Activated CD4-positive, alpha-beta T cell treated with anti-CD3 and anti-CD28 coated beads, Interleukin-2, amount 50 U/mL, for 4 hours (primary cell): ENCODE data around the gene MPP3.
"Not testable (repeated sequence)": the region's sequence is repeated elsewhere in the genome, so short reads cannot be mapped to it uniquely, and the experiment has no call there.

ENCODE experiments used
- DNase-seq, 2 experiments: peaks; one replicate each; pipeline ENCODE4 v3.0.0-alpha.2; 2020

MPP3 gene, protein sequence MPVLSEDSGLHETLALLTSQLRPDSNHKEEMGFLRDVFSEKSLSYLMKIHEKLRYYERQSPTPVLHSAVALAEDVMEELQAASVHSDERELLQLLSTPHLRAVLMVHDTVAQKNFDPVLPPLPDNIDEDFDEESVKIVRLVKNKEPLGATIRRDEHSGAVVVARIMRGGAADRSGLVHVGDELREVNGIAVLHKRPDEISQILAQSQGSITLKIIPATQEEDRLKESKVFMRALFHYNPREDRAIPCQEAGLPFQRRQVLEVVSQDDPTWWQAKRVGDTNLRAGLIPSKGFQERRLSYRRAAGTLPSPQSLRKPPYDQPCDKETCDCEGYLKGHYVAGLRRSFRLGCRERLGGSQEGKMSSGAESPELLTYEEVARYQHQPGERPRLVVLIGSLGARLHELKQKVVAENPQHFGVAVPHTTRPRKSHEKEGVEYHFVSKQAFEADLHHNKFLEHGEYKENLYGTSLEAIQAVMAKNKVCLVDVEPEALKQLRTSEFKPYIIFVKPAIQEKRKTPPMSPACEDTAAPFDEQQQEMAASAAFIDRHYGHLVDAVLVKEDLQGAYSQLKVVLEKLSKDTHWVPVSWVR

DNA sequence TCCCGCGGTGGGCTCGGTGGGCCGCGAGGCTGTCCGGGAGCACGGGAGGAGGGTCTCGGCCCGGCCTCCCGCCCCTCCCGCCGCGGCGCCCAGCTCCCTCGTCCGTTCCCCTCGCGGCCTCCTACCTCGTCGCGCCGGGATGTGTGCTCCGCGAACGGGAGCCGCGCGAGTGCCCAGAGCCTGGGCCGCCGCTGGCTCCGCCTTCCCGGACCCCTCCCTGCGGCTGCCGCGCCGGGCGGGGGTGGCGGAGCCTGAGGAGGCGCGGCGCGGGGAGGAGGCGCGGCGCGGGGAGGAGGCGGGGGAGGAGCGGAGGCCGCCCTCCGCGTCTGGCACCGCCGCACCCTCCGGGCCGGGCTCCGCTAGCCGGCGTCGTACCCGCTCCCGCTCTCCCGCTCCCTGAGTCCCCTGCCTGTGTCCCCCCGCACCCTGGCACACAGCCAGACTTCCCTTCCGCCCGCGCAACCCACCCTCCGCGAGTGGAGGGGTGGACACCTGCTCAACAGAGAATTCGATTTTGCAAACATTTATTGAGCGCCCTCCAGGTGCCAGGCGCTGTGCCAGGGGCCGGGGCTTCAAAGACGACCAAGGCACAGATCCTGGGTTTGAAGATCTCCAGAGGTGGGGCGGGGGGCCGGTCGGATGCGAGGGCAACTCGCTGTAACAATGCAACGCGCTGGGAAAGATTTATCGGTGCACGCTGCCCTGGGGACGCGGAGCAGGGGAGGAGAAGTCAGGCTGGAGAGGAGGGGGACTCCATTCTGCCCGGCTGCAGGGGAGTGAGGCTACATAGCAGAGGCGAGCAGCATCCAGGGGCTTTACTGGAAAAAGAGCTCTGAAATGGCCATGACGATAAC lies at the start of gene MPP3:
Gene MPP3 (minus strand): TSS at position 171 of the 854 bp plus-strand sequence. CDS start 1,240 bp downstream, outside the sequence.
- peak; percentile 36 to 45 for DNase-seq

DNA sequence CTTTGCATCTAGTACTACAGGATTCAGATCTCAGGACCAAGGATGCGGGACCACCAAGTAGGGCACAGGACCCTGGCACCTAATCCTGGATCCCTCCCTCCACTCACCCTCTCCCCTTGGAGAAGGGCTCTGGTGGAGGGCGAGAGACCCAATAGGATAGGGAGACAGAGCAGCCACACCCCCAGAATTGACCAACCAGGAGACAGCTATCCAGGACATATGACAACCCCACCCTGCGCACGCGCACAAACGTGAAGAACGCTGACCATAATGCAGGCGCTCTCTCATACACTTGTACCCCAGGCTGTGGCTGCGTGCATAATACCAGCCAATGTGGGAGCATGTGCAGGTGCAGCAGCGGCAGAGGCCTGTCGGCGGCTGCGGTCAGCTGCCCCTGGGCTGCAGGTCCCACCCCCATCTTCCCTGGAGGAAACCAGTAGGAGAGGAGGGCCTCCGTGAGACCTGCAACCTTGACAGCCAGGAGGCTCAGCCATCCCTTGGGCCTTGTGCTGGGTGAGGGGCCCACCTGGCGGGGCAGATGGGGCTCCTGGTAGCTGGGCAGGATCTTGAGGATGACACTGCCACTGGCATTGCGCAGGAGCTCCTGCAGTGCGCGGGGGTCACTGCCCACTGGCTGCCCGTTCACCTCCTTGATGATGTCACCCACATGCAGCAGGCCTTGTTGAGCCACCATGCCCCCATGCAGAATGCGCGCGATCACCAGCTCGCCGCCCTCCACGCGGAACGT lies 49.0 kb upstream of the MPP3 start:
- no peak for DNase-seq

DNA sequence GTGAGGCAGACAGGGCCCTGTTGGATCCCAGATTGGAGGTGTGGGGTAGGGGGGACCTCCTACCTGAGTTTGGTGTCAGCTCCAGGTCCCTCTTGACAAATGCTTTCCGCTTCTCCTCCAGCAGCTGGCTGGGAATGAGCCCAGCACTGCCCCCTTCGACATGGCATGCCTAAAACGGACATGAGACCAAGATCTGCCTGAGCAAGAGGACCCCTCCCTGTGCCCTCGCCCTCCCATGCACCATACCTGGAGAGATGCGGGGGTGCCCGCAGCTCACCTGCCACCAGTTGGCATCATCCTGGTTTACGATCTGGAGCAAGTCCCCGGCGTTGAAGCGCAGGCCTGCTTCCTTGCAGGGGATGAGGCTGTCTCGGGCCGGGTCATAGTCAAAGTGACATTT lies 48.2 kb upstream of the MPP3 start:
- no peak for DNase-seq

DNA sequence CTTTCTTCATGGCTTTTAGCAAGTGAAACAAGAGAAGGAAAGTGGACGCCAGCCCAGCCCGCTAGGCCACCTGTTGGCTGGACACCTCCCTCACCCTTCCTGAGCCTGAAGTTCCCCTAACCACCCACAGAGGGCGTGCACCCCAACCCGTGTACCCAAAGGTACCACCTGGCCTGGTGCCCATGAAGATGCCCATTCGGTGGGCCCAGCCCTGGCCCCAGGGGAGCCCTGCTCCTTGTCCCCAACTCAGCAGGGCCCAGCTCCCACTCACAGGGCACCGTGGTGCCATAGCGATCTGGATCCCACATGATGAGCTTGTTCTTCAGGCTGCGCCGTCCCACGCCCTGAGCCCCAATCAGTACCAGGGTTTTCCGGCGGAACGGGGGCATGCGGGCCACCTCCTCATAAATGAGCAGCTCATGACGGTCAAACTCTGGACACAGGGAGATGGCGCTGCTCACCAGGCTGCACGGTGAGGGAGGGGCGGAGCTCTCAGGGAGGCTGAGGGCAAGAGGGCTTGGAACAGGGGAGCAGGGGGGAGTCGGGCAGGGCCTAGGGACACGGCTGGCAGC lies 47.6 kb upstream of the MPP3 start:
- peak; percentile 27 to 32 for DNase-seq

DNA sequence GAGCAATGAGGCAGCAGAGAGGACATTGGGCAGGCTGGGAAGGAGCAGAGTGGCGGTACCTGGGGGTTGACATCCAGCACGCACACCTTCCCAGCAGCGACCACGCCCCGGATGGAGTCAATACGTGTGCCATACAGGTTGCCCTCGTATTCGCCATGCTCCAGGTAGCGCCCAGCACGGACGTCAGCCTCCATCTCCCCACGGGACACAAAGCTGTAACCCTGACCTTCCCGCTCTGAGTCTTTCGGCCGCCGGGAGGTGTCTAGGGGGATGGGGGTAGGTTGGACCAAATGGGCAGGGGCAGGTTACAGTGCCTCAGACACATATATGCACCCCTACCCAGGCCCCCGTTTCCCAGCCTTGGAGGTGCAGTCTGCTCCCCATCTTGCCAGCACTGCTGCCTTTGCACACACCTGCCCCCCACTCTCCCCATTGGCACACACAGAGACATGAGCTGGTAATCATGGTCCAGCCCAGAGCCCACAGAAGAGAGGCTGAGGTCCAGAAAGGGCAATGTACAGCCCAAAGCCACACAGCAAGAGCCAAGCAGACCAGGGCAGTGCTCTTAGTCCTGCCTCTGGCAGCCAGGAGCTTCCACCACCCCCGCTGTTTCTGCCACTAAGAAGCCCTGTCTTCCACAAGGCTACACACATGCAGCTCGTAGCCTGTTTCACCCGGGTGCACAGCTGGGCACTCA lies 46.9 kb upstream of the MPP3 start:
- DNase-seq = no peak

DNA sequence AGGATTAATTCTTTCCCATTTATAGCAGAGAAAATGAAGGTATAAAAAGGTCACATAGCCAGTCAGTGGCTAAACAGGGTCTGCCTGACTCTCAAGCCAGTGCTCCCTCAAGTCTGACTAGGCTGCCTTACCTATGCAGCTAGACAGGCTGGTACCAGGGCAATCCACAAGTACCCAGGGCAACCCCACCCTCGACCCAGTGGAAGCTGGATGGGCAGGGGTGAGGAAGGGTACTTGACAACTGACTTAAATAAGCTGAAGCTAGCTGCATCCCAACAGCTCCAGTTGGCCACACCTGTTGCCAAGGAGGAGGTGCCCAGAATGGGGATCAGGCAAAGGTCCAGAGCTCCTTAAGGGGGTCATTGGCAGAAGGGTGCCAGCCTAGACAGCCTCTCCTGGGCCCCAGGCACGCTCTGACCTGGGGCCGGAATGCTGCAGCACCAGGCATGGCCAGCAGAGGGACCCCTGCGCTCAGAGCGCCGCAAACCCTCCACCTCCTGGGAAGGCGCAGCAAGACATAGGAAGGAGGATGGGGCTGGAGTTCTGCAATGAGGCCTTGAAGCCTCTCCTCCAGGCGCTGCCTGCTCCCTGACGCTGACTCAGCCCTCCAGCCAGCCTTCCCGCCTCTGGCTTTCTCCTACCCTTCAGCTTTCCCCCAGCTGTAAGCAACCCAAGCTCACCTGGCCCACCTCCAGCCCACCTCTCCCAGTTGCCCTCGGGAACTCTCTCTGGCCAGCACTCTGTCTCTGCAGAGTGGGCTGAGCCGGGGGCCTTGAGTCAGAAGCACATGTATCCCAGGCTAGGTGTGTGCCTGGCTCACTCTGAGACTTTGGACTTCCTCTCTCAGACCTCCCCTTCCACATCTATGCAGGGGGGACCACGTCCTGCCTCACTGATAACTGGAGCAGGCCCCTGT lies 45.6 kb upstream of the MPP3 start:
- DNase-seq = peak; percentile 50 to 59

DNA sequence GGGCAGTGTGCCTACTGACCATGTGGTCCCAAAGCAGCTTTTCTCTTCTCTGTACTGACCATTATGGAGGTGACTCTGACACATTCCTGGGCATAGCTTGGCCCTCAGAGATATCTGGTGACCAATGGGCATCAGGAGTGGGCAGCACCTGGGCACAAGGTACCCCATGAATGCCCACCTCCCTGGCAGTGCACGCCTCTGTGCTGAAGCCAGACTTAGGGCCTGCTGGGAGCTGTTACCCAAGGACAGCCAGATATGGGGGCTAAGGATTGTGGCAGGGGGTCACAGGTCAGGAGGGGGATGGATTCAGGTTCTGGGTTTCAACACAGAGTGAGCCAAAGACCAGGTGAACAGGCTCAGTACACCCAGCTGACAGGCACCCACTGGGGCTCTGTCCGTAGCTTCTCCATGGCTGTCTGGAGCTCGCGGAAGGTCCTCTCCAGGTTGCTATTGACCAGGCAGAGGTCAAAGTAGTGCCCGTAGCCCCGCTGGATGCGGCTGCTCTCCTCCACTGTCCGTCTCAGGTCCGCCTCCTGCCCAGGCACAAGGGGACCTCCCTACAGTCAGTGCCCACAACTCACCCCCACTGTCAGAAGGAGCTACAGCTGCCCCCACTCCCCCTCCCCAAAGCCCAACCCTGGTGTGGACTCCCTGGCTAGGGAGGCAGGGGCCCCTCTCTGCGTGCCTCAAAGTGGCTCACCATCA lies 44.7 kb upstream of the MPP3 start:
- no peak for DNase-seq

DNA sequence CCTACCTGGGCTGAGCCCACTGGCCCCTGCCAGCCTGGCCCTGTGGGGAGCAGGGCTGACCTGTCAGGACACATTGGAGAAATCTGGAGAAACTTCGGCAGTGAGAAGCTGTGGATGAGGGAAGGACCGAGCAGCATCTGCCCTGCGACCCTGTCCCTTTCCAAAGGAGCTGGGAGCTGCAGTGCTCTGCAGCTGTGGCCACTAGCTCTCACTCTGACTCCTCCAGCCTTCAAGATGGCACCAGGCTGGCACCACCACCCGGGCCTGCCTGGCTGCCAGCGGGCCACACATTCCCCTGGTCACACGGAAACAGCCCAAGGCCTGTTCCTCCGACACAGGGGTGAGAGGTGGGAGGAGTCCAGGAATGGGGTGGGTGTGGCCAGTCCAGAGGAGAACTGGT lies 44.1 kb upstream of the MPP3 start:
- DNase-seq = no peak

DNA sequence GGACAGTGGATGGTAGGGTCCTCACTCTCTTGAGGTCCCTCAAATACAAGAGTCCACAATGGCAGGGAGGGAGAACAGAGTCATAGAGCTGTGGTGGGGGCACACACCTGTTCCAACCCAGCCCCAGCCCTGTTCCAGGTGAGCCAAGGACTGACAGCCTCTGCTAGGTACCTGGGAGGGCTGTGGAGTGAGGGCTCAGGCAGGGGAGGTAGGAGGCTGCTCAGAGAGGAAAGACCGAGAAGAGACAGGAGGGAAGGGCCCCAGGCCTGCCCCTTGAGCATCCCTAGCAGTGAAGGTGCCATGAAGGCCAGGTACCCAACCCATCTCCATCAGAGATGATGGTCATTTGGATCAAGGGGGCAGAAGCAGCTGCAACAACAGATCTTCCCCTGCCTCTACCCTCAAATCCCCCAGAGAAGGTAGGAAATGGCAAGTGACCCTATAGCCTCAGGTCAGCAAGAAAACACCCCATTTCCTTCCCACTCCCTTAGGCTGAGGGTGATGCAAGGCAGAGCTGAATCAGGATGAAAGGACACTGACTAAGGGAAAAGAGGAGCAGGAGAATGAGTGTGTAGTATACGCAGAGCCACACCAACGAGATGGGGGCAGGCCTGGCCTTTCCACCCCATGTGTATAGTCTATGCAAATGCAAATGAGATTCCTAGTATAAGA lies 42.7 kb upstream of the MPP3 start:
- no peak for DNase-seq

DNA sequence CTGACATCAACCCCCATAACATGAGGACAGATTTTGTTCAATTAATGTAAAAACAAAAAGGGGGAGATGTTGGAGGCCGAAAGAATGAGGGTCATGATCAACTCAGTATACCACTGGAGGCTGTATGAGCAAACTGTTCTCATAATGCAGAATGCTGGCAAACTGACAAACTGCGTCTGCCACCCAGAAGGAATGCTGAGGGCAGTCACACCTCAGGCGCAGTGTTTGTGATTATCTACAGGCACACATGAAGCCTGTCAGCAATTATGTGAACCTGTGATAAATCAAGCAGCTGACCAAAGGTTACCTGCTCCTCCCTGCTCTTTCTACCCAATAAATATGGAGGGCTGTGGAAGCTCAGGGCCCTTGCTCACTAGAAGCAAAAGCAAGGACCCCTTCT lies 41.3 kb upstream of the MPP3 start:
- no peak for DNase-seq

DNA sequence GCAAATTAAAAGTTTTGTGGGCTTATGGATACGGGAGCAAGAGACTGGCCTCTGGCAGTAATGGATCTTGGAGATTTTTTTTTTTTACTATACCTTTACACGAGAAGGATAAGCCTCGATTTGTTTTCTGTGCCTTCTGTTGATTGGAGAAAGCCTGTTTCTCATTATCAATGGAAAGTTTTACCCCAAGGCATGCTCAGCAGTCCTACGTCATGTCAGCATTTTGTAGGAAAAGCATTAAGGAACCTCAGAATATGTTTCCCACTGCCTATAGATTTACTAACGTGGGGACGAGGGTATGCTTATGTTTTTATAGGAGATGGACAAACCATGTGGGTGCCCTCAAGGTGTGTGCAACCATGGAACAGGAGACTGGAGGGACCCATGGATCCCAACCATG lies 40.9 kb upstream of the MPP3 start:
- DNase-seq = no peak

DNA sequence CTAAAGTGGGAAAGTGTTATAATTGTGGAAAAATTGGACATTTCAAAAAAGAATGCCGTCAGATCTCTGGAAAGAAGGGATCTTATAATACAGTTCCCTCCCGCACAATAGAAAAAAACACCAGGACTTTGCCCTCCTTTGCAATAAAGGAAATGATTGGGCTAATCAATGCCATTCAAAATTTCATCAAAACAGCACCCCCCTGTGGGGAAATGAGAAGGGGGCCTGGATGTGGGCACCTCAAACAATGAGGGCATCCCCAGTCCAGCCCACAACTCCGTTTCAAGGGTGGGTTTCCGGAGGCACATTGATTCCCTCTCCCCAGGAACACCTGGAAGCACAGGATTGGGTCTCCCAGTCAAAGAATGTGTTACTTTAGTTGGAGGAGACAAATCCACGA lies 40.1 kb upstream of the MPP3 start:
- DNase-seq = no peak

DNA sequence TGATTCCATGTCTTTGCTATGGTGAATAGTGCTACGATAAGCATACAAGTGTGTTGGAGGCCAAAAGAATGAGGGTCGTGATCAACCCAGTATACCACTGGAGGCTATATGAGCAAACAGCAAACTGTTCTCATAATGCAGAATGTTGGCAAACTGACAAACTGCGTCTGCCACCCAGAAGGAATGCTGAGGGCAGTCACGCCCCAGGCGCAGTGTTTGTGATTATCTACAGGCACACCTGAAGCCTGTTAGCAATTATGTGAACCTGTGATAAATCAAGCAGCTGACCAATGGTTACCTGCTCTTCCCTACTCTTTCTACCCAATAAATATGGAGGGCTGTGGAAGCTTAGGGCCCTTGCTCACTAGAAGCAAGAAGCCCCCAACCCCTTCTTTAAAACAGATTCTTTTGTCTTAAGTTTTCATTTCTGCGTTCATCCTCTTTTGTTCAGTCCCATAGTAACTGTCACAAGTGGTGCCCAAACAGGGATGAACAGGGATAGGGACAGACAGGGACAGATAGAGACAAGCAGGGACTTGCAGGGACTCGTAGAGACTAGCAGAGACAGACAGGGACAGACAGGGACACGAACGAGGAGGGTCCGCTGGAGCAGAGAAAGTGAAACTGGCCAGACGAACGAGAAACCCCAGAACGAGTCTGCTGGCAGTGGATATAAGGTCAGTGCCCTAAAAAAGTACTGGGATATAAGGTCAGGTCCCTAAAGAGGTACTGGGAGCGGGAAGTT lies 39.2 kb upstream of the MPP3 start:
- DNase-seq = no peak

DNA sequence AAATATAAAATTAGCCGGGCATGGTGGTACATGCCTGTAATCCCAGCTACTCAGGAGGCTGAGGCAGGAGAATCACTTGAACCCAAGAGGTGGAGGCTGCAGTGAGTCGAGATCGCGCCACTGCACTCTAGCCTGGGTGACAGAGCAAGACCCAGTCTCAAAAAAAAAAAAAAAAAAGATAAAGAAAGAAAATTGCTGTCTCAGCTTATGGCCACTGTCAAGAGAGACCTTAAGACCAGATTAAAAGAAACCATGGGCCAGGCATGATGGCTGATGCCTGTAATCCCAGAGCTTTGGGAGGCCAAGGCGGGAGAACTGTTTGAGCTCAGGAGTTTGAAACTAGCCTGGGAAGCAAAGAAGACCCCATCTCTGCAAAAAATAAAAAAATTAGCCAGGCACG lies 36.1 kb upstream of the MPP3 start:
- not testable (repeated sequence) for DNase-seq

DNA sequence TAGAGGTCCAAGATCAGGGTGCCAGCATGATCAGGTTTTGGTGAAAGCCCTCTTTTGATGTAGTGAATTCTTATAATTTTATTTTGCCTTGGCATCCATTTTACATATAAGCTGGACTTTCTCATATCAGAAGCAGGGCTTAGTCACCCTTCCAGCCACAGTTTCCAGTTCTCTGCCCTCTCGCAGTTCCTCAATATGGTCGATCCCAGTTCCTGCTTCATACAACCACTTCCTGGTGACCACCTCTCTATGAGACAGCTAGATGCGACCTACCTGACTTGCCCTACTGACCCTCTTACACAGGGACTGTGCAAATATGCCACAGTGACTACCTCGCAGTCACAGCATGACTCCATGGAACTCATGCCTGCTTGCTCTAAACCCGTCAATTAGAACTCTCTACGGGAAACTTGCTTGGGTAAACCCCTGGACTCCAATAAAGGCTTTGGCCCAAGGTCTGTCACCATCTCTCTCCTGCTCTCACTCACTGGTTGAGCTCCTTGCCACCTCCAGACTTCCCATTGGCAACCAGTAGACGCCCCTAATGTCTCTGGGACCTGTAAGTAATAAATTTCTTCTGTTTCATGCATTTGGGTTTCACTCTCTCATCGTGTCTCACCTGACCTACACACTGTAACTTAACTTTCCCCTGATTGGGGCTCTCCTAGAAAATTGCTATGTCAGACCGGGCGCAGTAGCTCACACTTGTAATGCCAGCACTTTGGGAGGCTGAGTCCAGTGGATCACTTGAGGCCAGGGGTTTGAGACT lies 35.5 kb upstream of the MPP3 start:
- no peak for DNase-seq

DNA sequence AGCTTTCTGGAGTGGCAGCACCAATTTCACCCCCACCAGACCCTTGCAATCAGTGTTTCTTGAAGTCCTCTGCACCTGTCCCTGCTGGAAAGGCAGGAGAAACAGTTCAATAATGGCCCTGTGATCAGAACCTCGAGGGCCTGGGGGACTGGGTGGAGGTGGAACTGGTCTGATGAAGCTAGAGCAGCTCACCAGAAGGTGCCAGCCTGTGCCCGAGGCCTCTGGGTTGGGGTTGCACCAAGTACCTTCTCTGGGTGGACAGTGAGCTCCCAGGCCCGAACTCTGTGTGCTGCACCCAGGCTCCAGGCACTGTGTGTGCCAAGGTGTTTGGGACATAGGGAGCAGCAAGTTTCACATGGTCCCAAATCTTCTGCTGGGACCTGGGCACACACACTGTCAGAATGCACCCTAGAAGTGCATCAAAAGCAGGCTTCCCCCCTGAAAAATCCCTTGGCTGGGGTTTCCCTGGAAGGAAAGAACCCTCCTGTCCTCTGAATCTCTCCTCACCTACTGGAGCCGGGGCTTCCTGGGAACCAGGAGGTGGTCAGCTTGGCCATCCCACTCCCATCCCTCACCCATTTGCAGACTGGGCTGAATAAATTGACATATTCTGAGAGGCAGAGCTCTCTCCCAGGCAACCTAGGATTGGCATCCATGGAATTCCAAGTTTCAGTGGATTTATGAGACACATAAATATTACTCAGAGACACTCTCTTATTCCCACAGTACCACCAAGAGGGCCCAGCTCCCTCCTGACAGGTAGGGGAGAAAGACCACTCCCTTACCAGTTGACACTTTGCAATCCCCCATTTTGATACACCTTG lies 31.4 kb upstream of the MPP3 start:
- no peak for DNase-seq

DNA sequence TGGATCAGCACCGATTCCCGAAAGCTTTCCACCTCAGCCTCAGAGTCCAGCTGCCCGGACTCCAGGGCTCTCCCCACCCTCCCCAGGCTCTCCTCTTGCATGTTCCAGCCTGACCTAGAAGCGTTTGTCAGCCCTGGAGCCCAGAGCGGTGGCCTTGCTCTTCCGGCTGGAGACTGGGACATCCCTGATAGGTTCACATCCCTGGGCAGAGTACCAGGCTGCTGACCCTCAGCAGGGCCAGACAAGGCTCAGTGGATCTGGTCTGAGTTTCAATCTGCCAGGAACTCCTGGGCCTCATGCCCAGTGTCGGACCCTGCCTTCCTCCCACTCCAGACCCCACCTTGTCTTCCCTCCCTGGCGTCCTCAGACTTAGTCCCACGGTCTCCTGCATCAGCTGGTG lies 29.0 kb upstream of the MPP3 start:
- DNase-seq = no peak
